Osteoblast (primary cell): Measurements from ENCODE around the gene SUMF2. TPM values are rescaled to one million over a fixed set of nuclear protein-coding genes. Genes with fewer than 3 reads are reported as not detected.

Experiments
- DNase-seq: peaks from one replicate; pipeline ENCODE4 v3.0.0; 2011; ENCODE audit warnings: low spot score, mixed read lengths; ENCODE audit not compliant: insufficient read length; ENCODE audit errors: missing footprints
- H2AFZ ChIP-seq: 2 replicates; pipeline ENCODE4 v1.6.0; 2011; ENCODE audit warnings: mild to moderate bottlenecking, low read length
- H3K27ac ChIP-seq: 2 replicates; pipeline ENCODE4 v1.5.1; 2011; ENCODE audit warnings: mild to moderate bottlenecking, low read depth, low read length, moderate library complexity
- H3K27me3 ChIP-seq: 2 replicates; pipeline ENCODE4 v1.6.0; 2012; ENCODE audit warnings: mild to moderate bottlenecking, control low read depth, inconsistent platforms, low read length, moderate library complexity; ENCODE audit not compliant: insufficient read depth
- H3K36me3 ChIP-seq: 2 replicates; pipeline ENCODE4 v1.5.1; 2011; ENCODE audit warnings: mild to moderate bottlenecking, low read length, control low read depth, moderate library complexity; ENCODE audit not compliant: insufficient read depth
- H3K4me1 ChIP-seq: 2 replicates; pipeline ENCODE4 v1.5.1; 2011; ENCODE audit warnings: mild to moderate bottlenecking, low read length, control low read depth, moderate library complexity; ENCODE audit not compliant: insufficient read depth
- H3K4me2 ChIP-seq: 2 replicates; pipeline ENCODE4 v1.6.0; 2011; ENCODE audit warnings: mild to moderate bottlenecking, low read length; ENCODE audit not compliant: insufficient read depth
- H3K4me3 ChIP-seq: fragments of 200-600 bp; sonication (generic); 3 replicates; pipeline ENCODE4 v1.5.1; 2012; ENCODE audit warnings: mild to moderate bottlenecking, low read length, inconsistent platforms; ENCODE audit not compliant: insufficient read depth
- H3K79me2 ChIP-seq: 2 replicates; pipeline ENCODE4 v1.6.0; 2012; ENCODE audit warnings: mild to moderate bottlenecking, low read length, control low read depth, inconsistent platforms; ENCODE audit not compliant: insufficient read depth
- H3K9me3 ChIP-seq: 2 replicates; pipeline ENCODE4 v1.5.1; 2011; ENCODE audit warnings: low read depth, low read length, control low read depth
- H4K20me1 ChIP-seq: 2 replicates; pipeline ENCODE4 v1.6.0; 2012; ENCODE audit warnings: mild to moderate bottlenecking, low read length, control low read depth; ENCODE audit not compliant: insufficient read depth
- small RNA-seq: library from RNA; depleted of rRNA; stranded (forward); fragments of <200 nt; gene quantifications from one replicate; pipeline ENCODE3, GENCODE V24; 2012
- total RNA-seq: library from RNA; depleted of rRNA; stranded (reverse); fragments of >200 nt; gene quantifications from 2 replicates; pipeline ENCODE4 v1.2.3, GENCODE V29; 2012
- TF ChIP-seq, protein P1 (sequence below): IDR thresholded peaks from 2 replicates; pipeline ENCODE4 v1.5.1; 2011; ENCODE audit warnings: mild to moderate bottlenecking, low read depth, low read length, moderate library complexity; ENCODE audit errors: extremely low read depth

The SUMF2 gene
- total RNA-seq, 1 donor, result 230 TPM

- Histone ChIP-seq H3K9me3 (no peaks in the 10 kb centered on the region), H2AFZ (no peak overlapping the region), H3K4me1 (no peaks in the 10 kb centered on the region), H3K27ac (no peak overlapping the region), H3K4me3 (no peak overlapping the region), H3K36me3 (no peaks in the 10 kb centered on the region), H3K27me3 (no peaks in the 10 kb centered on the region), H3K4me2 (no peak overlapping the region), H4K20me1 (no peaks in the 10 kb centered on the region), H3K79me2 (no peaks in the 10 kb centered on the region)
- TF ChIP-seq, protein P1, sequence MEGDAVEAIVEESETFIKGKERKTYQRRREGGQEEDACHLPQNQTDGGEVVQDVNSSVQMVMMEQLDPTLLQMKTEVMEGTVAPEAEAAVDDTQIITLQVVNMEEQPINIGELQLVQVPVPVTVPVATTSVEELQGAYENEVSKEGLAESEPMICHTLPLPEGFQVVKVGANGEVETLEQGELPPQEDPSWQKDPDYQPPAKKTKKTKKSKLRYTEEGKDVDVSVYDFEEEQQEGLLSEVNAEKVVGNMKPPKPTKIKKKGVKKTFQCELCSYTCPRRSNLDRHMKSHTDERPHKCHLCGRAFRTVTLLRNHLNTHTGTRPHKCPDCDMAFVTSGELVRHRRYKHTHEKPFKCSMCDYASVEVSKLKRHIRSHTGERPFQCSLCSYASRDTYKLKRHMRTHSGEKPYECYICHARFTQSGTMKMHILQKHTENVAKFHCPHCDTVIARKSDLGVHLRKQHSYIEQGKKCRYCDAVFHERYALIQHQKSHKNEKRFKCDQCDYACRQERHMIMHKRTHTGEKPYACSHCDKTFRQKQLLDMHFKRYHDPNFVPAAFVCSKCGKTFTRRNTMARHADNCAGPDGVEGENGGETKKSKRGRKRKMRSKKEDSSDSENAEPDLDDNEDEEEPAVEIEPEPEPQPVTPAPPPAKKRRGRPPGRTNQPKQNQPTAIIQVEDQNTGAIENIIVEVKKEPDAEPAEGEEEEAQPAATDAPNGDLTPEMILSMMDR, result no peak
- DNase-seq, result no peak
These were observed 57.4 kb downstream of the SUMF2 start for GRCh38 chr7:56121440-56121839.

- TF ChIP-seq, protein P1, result no peak
- Histone ChIP-seq H3K27ac (no peak overlapping the region), H3K27me3 (no peaks in the 10 kb centered on the region), H3K4me2 (no peak overlapping the region), H2AFZ (no peak overlapping the region), H3K79me2 (no peaks in the 10 kb centered on the region), H3K36me3 (no peaks in the 10 kb centered on the region), H4K20me1 (no peaks in the 10 kb centered on the region), H3K4me1 (no peaks in the 10 kb centered on the region), H3K9me3 (no peaks in the 10 kb centered on the region), H3K4me3 (no peak overlapping the region)
- no peak for DNase-seq
These were observed 60.9 kb downstream of the SUMF2 start for GRCh38 chr7:56124981-56125380.

- Histone ChIP-seq H3K4me2 (no peak overlapping the region), H3K4me1 (no peaks in the 10 kb centered on the region), H3K4me3 (no peak overlapping the region), H3K36me3 (no peaks in the 10 kb centered on the region), H3K27me3 (no peaks in the 10 kb centered on the region), H2AFZ (no peak overlapping the region), H3K79me2 (no peaks in the 10 kb centered on the region), H3K27ac (no peak overlapping the region), H3K9me3 (no peaks in the 10 kb centered on the region), H4K20me1 (no peaks in the 10 kb centered on the region)
- TF ChIP-seq, protein P1, result no peak
- no peak for DNase-seq
These were observed 61.7 kb downstream of the SUMF2 start for GRCh38 chr7:56125831-56126230.

- H3K4me1 ChIP-seq, result no peaks in the 10 kb centered on the region
- no peak overlapping the region for H3K4me3 ChIP-seq
- no peak overlapping the region for H3K27ac ChIP-seq
- no peaks in the 10 kb centered on the region for H3K79me2 ChIP-seq
- no peaks in the 10 kb centered on the region for H4K20me1 ChIP-seq
- no peaks in the 10 kb centered on the region for H3K27me3 ChIP-seq
- no peaks in the 10 kb centered on the region for H3K36me3 ChIP-seq
- no peak overlapping the region for H2AFZ ChIP-seq
- DNase-seq, result no peak
- H3K9me3 ChIP-seq, result no peaks in the 10 kb centered on the region
- H3K4me2 ChIP-seq, result no peak overlapping the region
- TF ChIP-seq, protein P1, result no peak
These were observed 63.3 kb downstream of the SUMF2 start for GRCh38 chr7:56127241-56127975.

Small RNA genes within 50 kb of the gene (small RNA-seq; reads per million reads assigned to genes)
- gene SNORA15 (not detected), gene SNORA22B (not detected)

Other genes starting within 250 kb of the SUMF2 start
- not detected in 2 replicates for gene SEPTIN14, start 201.5 kb upstream of the SUMF2 start, total RNA-seq
- gene ZNF713, start 176.8 kb upstream of the SUMF2 start, total RNA-seq, result 3.8 and 4.3 TPM in 2 replicates
- 13.0 and 13.4 TPM in 2 replicates for gene MRPS17, start 112.4 kb upstream of the SUMF2 start, total RNA-seq
- 51.0 and 56.9 TPM in 2 replicates for gene NIPSNAP2, start 99.7 kb upstream of the SUMF2 start, total RNA-seq
- 45.4 and 49.9 TPM in 2 replicates for gene PSPH, start 12.8 kb upstream of the SUMF2 start, total RNA-seq
- gene CCT6A, start 12.5 kb upstream of the SUMF2 start, total RNA-seq, result 130 and 141 TPM in 2 replicates
- gene PHKG1, start 28.7 kb downstream of the SUMF2 start, total RNA-seq, result 1.8 and 2.1 TPM in 2 replicates
- 183 and 202 TPM in 2 replicates for gene CHCHD2, start 42.2 kb downstream of the SUMF2 start, total RNA-seq
- gene NUPR2, start 52.1 kb downstream of the SUMF2 start, total RNA-seq, result not detected in 2 replicates